A549 (cell line): Measurements from ENCODE around the gene PTPRJ. TPM values are rescaled to one million over a fixed set of nuclear protein-coding genes. Genes with fewer than 3 reads are reported as not detected.

Experiments
- ATAC-seq, 2 experiments: fragments of 200-7000 bp in 1 of 2; fragments of >200 bp in 1 of 2; cut with Nextera tagmentation in 1 of 2; cut with Tn5 transposase in 1 of 2; 3 replicates each; pipeline versions ENCODE4 v1.8.0 to v1.9.1; 2018 to 2020; ENCODE audit warnings: mild to moderate bottlenecking in 1 of 2, moderate library complexity in 1 of 2
- CTCF ChIA-PET: fragments of 300-600 bp; sonication (Branson Sonifier 250); formaldehyde crosslinking; extraction: SDS; loops from one replicate; lab custom pipeline; 2021; ENCODE audit warnings: antibody characterized with exemption, inconsistent platforms; lab: Yijun Ruan, JAX
- POLR2A ChIA-PET: fragments of 350-600 bp; formaldehyde crosslinking; extraction: SDS; loops from one replicate; lab custom pipeline; 2021; ENCODE audit warnings: antibody characterized with exemption, inconsistent platforms; lab: Yijun Ruan, JAX
- DNase-seq, 2 experiments: peaks; one replicate each; pipeline versions ENCODE4 v3.0.0 to v3.0.0-alpha.2; 2011 to 2016; ENCODE audit warnings: low read depth in 1 of 2, low spot score in 1 of 2
- FAIRE-seq: peaks from 2 replicates; lab custom pipeline; 2011; peaks lifted over from hg19 to GRCh38; lab: Jason Lieb, UNC
- H3K27ac ChIP-seq, 2 experiments: fragments of >200 bp; sonication (Bioruptor Twin); formaldehyde crosslinking; 3 replicates each; pipeline ENCODE4 v1.5.1; 2016 to 2017
- H3K4me1 ChIP-seq: fragments of >200 bp; sonication (Bioruptor Twin); formaldehyde crosslinking; 3 replicates; pipeline ENCODE4 v1.6.1; 2016
- H3K4me2 ChIP-seq: fragments of >200 bp; sonication (Bioruptor Twin); formaldehyde crosslinking; 3 replicates; pipeline ENCODE4 v1.6.1; 2016
- H3K4me3 ChIP-seq: fragments of >200 bp; sonication (Bioruptor Twin); formaldehyde crosslinking; 3 replicates; pipeline ENCODE4 v1.5.1; 2016
- H3K9me3 ChIP-seq: fragments of >200 bp; sonication (Bioruptor Twin); formaldehyde crosslinking; 3 replicates; pipeline ENCODE4 v1.6.1; 2016
- BCL3 ChIP-seq: fragments of >200 bp; sonication (Bioruptor Twin); formaldehyde crosslinking; IDR thresholded peaks from 3 replicates; pipeline ENCODE4 v1.6.1; 2016
- BHLHE40 ChIP-seq: IDR thresholded peaks from 2 replicates; pipeline ENCODE4 v1.6.1; 2012; ENCODE audit warnings: low read depth, low read length, inconsistent platforms
- CEBPB ChIP-seq, 2 experiments: fragments of >200 bp in 1 of 2; sonication (Bioruptor Twin) in 1 of 2; formaldehyde crosslinking in 1 of 2; IDR thresholded peaks; 2 replicates each; pipeline ENCODE4 v1.6.1; 2012 to 2016
- CHD2 ChIP-seq: fragments of 150-350 bp; IDR thresholded peaks from 2 replicates; pipeline ENCODE4 v1.6.1; 2014; ENCODE audit warnings: low read length; ENCODE audit not compliant: partially characterized antibody
- E2F6 ChIP-seq: IDR thresholded peaks from 2 replicates; pipeline ENCODE4 v1.6.1; 2012; ENCODE audit warnings: low read depth, borderline replicate concordance
- EHF ChIP-seq: fragments of 250-450 bp; sonication (Bioruptor Pico); IDR thresholded peaks from 2 replicates; pipeline ENCODE4 v1.5.0; 2020; ENCODE audit warnings: mild to moderate bottlenecking
- ELK1 ChIP-seq: fragments of 150-350 bp; IDR thresholded peaks from 2 replicates; pipeline ENCODE4 v1.6.1; 2014; ENCODE audit warnings: low read depth, mild to moderate bottlenecking, low read length
- EP300 ChIP-seq, 2 experiments: fragments of >200 bp; sonication (Bioruptor Twin); formaldehyde crosslinking; IDR thresholded peaks; 2 replicates in 1 of 2; 3 replicates in 1 of 2; pipeline ENCODE4 v1.6.1; 2016 to 2017
- ESRRA ChIP-seq: fragments of 150-350 bp; IDR thresholded peaks from 2 replicates; pipeline ENCODE4 v1.6.1; 2014; ENCODE audit warnings: mild to moderate bottlenecking, low read length, borderline replicate concordance
- GATA3 ChIP-seq: IDR thresholded peaks from 2 replicates; pipeline ENCODE4 v1.6.1; 2012; ENCODE audit warnings: borderline replicate concordance
- HMGXB4 ChIP-seq: fragments of 250-450 bp; sonication (Bioruptor Pico); IDR thresholded peaks from 2 replicates; pipeline ENCODE4 v1.5.0; 2021; ENCODE audit warnings: mild to moderate bottlenecking, moderate library complexity, borderline replicate concordance
- HOXA7 ChIP-seq: fragments of 250-450 bp; sonication (Bioruptor Pico); IDR thresholded peaks from 2 replicates; pipeline ENCODE4 v1.5.0; 2020; ENCODE audit warnings: mild to moderate bottlenecking, moderate library complexity
- JUN ChIP-seq, 2 experiments: fragments of >200 bp; sonication (Bioruptor Twin); formaldehyde crosslinking; IDR thresholded peaks; 2 replicates in 1 of 2; 3 replicates in 1 of 2; pipeline ENCODE4 v1.6.1; 2016 to 2017
- JUNB ChIP-seq: fragments of >200 bp; sonication (Bioruptor Twin); formaldehyde crosslinking; IDR thresholded peaks from 2 replicates; pipeline ENCODE4 v1.6.1; 2016
- KDM1A ChIP-seq: fragments of 200-600 bp; sonication (generic); IDR thresholded peaks from 2 replicates; pipeline ENCODE4 v1.6.1; 2016; ENCODE audit warnings: low read depth, mild to moderate bottlenecking
- MYC ChIP-seq: IDR thresholded peaks from 2 replicates; pipeline ENCODE4 v1.6.1; 2012; ENCODE audit warnings: mild to moderate bottlenecking, inconsistent platforms, low read length, improper control_type of control experiment, borderline replicate concordance
- NR3C1 ChIP-seq: fragments of >200 bp; sonication (Bioruptor Twin); formaldehyde crosslinking; IDR thresholded peaks from 3 replicates; pipeline ENCODE4 v1.6.1; 2017
- POLR2AphosphoS2 ChIP-seq: conservative IDR thresholded peaks from 2 replicates; pipeline ENCODE4 v1.6.1; 2012; ENCODE audit warnings: low read length, improper control_type of control experiment, inconsistent platforms
- RCOR1 ChIP-seq: fragments of 150-350 bp; IDR thresholded peaks from 2 replicates; pipeline ENCODE4 v1.6.1; 2014; ENCODE audit warnings: antibody characterized with exemption, low read length, low read depth
- RNF2 ChIP-seq: fragments of 200-600 bp; sonication (generic); IDR thresholded peaks from 2 replicates; pipeline ENCODE4 v1.6.1; 2016; ENCODE audit warnings: low read depth, mild to moderate bottlenecking, antibody characterized with exemption, moderate library complexity, borderline replicate concordance
- SMC3 ChIP-seq: fragments of >200 bp; sonication (Bioruptor Twin); formaldehyde crosslinking; IDR thresholded peaks from 3 replicates; pipeline ENCODE4 v1.6.1; 2018; ENCODE audit warnings: inconsistent platforms
- SREBF2 ChIP-seq: fragments of 450-650 bp; IDR thresholded peaks from 2 replicates; pipeline ENCODE4 v1.6.1; 2014; ENCODE audit warnings: mild to moderate bottlenecking, moderate library complexity
- USF2 ChIP-seq: fragments of 450-650 bp; IDR thresholded peaks from 2 replicates; pipeline ENCODE4 v1.6.1; 2014; ENCODE audit warnings: antibody characterized with exemption
- ZFP36 ChIP-seq: fragments of 450-650 bp; IDR thresholded peaks from 2 replicates; pipeline ENCODE4 v1.6.1; 2014; ENCODE audit warnings: borderline replicate concordance; ENCODE audit not compliant: partially characterized antibody
- WGBS: methylation state at CpG from one replicate; pipeline ENCODE4 v1.1.6; 2017; ENCODE audit errors: missing lambda C conversion rate; 5-methylcytosine and 5-hydroxymethylcytosine counted together
- polyA plus RNA-seq, 4 experiments: library from polyadenylated mRNA; depleted of rRNA in 3 of 4; stranded (reverse); fragments of >200 nt; fragmentation: RNase III in 1 of 4; extraction: RNeasy Plus Mini Kit Qiagen cat#74134 plus additional on column Dnase treatment in 1 of 4; gene quantifications; 2 replicates in 3 of 4; 3 replicates in 1 of 4; pipeline ENCODE4 v1.2.3, GENCODE V29; 2011 to 2017

Gene PTPRJ
- polyA plus RNA-seq, 2 of the 4 experiments (the other 2 are of a cell fraction), result 30.3 to 50.5 TPM

- peak overlapping the region in 1 of 2 experiments; percentile 22; a peak in 2 of 6 replicates for H3K27ac ChIP-seq
- H3K9me3 ChIP-seq, result no peaks in the 10 kb centered on the region
Observed at GRCh38 chr11:48036011-48036410, 55.7 kb downstream of the PTPRJ start.

GRCh38 chr11:48036466-48036865 lies 56.1 kb downstream of the PTPRJ start:
- ChIA-PET CTCF (interaction anchor here (1.2 to 1.4 kb wide), 3 partner anchors 11 to 43 kb away, joined by 3 to 4 read pairs (median 3); no protein-coding TSS in a partner anchor), POLR2A (no interaction called here)
- no peaks in the 10 kb centered on the region for H3K9me3 ChIP-seq
- H3K4me2 ChIP-seq, result 0 out of 3 replicates have a peak overlapping the region, but pooled peaks have one; percentile 11
- no peak overlapping the region for H3K4me3 ChIP-seq
- FAIRE-seq (no peak), ATAC-seq (no peak), DNase-seq (no peak)
- WGBS, result 71% methylated on average over 4 of the region's 4 CpGs
- TF ChIP-seq ESRRA (no peak), CEBPB (IDR thresholded peaks at IDR 0.05) (no peak), NR3C1 (no peak), MYC (no peak), ZFP36 (no peak), SREBF2 (no peak), KDM1A (no peak), HOXA7 (CRISPR knock-in tag) (no peak), GATA3 (no peak), CHD2 (no peak), BCL3 (no peak), SMC3 (no peak), POLR2AphosphoS2 (no peak), HMGXB4 (CRISPR knock-in tag) (no peak), RCOR1 (no peak), EHF (no peak)
- no peak overlapping the region for H3K27ac ChIP-seq
- peaks cover 50% of the 10 kb centered on the region for H3K4me1 ChIP-seq

More at GRCh38 chr11:48036011-48036410, 55.7 kb downstream of the PTPRJ start:
- Histone ChIP-seq H3K4me1 (peaks cover 50% of the 10 kb centered on the region), H3K4me3 (no peak overlapping the region), H3K4me2 (peak overlapping the region; percentile 11; the same call in 1 of the 3 replicates)
- POLR2A ChIA-PET, result no interaction called here
- FAIRE-seq (no peak), DNase-seq (no peak), ATAC-seq (peak in 1 of 2 experiments; percentile 35; a peak in 3 of 6 replicates)
- CTCF ChIA-PET, result interaction anchor here (1.2 to 1.3 kb wide), 2 partner anchors 11 to 28 kb away, joined by 3 to 4 read pairs; no protein-coding TSS in a partner anchor
- WGBS, result 74% methylated on average over 1 of the region's 1 CpG
- TF ChIP-seq USF2, result no peak
- no peak for TF ChIP-seq EP300 (IDR thresholded peaks at IDR 0.05)
- no peak for TF ChIP-seq JUNB
- TF ChIP-seq SMC3, result no peak
- TF ChIP-seq ELK1, result no peak
- no peak for TF ChIP-seq RNF2
- TF ChIP-seq BHLHE40, result no peak
- no peak for TF ChIP-seq KDM1A
- no peak for TF ChIP-seq CEBPB (IDR thresholded peaks at IDR 0.05)
- no peak for TF ChIP-seq ESRRA
- TF ChIP-seq E2F6, result no peak
- no peak for TF ChIP-seq JUN (IDR thresholded peaks at IDR 0.05)
- TF ChIP-seq, all 56 proteins: peak for 0
